Right hindlimb (tissue), 1 donor: ENCODE results near the gene PI4K2A.
"Not testable (repeated sequence)": the region's sequence is repeated elsewhere in the genome, so short reads cannot be mapped to it uniquely, and the experiment has no call there.

Source experiments
- DNase-seq: peaks from one replicate; pipeline ENCODE4 v3.0.0-alpha.2; 2018

Gene PI4K2A

DNA sequence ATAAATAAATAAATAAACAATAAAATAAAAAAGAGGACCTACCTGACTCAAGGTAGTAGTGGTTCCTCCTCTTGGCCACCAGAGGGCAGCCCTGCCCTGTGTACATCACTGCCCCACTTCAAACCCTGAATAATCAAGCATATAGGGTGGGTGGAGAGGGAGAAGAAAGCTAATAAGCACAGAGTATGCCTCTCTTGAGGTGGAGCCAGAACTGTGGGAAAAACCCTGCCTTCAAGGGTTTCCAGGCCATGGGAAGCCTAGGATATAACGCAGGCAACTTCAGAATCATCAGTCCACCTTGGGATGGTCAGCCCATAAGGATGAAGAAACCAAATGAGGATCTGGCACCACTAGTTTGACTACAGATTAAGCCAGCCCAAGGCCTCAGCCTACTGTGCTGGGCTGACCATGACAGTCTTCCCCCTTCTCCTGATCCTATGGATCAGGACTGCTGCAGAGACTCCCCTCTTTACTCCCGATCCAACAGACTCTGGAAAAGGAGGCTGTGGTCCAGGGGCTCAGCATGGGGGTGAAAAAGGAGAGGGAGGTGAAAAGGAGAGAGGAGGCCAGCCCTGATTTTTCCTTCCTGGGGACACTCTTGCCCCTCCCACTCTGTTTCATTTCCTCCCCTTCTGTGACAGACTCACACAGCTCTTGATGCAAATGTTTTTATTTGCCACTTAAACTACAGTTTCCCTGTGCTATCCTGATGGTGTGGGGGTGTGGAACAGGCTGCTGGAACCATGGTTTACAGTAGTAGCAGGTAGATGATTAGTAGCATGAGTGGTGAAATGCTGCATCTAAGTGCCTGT lies 36.5 kb downstream of the PI4K2A start:
- no peak for DNase-seq

DNA sequence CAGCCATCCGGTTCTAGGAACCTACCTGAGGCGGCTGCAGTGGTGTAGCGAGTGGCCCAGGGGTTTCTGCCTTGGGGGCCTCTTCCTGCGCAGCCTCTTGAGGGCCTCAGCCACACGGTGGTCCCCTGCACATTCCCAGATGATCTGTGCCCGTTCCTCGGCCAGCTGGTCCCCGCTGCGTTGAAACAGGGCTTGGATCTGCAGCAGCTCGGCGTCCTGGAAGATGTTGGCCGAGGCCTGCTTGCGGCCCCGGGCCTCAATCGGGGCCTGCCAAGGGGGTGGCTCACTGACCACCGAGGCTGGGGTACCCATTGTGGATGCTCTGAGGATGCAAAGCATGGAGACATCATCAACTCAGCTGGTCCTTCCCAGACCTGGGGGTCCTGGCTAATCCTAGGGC lies 39.1 kb downstream of the PI4K2A start:
- no peak for DNase-seq

DNA sequence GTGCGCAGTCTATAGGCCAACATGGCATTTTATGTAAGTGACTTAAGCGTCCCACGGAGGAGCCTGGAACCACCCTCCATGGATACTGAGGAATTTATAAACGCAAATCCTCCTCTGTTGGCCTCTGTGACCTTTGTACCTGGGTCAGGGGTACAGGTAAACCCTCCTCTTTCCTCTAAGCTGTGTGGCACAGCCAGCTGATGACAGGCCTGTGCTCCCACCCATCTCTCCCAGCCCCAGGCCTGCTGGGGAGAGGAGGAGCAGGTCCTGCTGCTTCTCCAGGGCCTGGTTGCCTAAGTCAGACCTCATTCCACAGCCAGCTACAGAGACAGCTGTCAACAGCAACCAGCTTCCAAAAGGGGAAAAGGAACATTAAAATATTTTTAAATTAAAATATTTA lies 41.6 kb downstream of the PI4K2A start:
- DNase-seq, result no peak

DNA sequence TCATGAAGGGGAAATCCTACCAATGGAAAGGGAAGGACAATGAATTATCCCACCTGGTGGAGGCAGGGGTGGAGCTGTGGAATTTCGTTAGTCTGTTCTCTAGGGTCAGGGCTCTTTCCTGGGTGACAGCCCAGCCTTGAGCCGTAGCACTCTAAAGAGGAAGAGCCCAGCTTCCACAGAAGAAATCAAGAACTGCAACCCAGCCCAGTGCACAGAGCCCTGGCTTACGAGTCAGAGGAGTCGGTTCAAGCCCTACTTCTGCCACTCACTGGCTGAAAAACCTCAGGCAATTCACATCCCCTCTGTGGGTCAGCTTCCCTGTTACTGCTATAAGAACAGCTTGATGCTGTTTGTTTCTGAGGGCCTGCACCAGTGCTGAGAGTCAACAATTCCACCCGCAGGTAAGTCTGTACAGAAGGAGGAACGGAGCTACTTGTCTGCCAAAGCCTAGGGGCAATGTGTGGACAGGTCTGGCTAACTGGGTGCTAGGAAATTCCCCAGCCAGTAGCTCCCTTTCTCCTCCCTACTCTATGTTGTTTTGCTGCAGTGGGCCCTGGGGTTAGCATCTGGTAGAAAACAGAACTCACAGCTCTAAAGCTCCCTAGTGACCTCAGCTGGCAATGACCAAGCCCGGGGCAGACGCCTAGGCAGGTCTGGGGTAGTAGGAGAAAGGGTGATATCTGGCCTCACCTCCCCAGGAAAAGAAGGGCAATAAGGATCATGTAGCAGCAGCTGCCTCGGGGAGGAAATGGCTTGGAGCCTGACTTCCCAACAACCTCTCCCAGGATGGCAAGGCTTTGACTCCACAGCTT lies 43.3 kb downstream of the PI4K2A start:
- DNase-seq, result no peak

DNA sequence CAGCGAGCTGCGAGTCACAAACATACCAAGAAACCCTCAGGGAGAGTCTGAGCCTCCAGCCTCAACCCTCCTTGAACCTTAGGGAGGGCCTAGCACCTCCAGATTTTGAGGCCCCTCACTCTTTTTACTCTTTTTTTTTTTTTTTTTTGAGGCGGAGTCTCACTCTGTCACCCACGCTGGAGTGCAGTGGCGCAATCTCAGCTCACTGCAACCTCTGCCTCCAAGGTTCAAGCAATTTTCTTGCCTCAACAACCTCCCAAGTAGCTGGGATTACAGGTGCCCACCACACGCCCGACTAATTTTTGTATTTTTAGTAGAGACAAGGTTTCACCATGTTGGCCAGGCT lies 43.9 kb downstream of the PI4K2A start:
- not testable (repeated sequence) for DNase-seq

DNA sequence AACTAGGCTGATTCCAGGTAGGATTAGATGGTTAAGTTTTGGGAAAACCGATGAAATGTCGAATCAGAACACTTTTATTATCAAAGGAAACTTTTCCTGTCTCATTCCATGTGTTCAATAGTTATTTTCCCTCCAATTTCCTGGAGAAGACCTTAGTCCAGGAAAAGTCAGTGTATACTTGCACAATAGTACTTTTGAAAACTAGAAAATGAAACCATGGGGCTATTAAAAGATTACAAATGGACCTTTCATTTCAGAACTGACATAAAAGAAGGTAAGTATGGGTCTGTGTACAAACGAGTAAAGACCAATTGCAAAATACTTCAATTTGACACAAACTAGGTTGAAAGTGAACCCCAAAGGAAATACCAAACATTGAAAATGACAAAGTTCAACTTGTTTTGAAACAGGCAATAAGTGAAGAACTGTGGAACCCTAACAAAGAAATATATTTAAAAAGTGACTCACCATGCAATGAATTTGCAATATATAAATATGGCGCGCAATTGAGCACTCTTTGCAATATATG lies 44.5 kb downstream of the PI4K2A start:
- DNase-seq, result no peak

DNA sequence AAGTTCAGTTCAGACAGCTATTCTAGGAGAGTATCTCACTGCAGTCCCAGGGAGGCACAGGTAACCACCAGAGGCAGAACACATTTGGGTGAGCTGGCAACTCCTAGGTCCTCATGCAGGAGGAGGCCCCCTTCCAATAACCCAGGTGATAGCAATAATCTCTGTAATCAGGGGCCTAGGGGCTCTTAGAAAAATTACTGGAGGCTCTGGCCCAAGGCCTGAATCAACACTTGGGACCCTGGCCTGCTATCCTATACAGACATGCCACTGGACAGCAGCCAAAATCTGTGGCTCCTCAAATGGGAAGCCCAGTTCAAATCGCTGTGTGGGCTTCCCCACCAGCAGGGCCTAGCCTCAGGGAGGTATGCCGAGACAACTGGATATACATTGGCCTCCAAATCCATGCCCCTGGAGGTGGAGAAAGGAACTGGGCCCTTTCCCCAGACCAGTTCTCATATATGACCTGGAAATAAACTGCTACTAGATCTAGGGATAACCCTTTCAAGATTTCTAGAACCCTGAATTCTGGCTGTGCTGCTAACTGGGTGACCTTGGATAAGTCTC lies 45.0 kb downstream of the PI4K2A start:
- no peak for DNase-seq

DNA sequence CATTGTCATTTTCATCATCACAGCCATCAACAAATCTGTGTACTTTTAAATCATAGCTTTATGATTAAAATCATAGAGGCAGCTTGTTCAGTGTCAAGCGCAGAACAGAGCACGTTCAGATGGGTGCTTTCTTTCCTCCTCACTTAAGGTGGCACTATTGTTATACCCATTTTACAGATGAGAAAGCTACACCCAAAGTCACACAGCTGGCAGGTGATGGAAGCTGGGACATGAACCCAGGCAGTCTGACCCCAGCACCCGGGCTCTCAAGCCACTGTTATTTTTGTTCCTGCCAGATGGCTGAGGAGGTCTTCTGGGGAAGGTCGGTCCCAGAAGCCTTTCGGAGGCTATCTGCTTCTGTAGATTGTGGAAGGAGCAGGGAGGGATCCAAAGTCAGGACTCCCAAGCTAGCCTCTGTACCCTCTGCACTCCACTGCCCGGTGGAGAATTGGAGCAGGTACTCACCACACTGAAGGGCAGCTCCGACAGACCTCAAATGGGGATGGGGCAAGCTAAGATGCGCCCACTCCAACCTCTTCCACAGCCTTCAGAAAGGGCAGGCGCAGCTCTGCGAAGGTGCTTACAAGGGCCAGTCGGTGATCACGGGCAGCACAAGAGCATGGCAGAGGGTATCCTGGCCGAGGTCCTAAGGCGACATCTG lies 46.0 kb downstream of the PI4K2A start:
- no peak for DNase-seq

DNA sequence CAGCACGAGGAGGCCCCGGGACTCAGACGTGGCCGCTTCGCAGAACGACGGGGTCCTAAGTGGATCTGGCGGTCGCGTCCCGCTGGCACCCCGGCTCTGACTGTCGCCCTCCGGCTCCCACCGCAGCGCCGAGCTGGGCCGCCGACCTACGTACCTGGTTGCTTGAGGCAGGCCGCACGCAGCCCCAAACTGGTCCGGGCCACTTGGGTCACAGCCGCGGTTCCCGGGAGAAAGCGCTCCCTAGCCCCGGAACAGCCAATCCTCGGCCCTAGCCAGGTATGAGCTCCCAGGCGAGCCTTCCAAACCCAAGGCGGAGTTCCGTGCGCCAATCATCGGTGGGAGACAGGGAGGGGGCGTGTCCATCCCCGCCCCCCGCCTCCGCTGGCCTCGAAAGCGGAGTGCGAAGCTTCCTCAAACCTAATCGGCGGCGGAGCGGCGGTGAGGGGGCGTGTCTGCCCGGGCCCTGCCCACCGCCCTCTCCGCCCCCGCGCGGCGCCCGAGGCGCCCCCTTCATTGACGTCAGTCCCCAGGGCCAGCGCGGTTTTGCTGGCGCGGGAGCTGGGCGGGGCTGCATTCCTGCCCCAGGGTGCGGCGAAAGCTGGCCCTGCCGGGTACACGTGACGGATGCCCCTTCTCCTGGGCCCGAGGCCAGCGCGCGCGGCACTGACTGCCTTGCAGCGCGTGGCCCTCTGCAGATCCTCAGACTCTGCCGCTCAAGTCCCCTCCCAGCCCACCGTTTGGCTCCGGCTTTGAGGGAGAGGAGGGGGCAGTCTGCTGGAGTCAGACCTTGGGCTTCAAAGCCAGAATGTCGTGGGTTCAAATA lies 46.7 kb downstream of the PI4K2A start, which contains the start of gene AVPI1:
TSS of gene AVPI1 (minus strand) at position 280 of the 823 bp plus-strand sequence. CDS start 7,336 bp downstream, outside the sequence.
- DNase-seq, result peak; percentile 97

DNA sequence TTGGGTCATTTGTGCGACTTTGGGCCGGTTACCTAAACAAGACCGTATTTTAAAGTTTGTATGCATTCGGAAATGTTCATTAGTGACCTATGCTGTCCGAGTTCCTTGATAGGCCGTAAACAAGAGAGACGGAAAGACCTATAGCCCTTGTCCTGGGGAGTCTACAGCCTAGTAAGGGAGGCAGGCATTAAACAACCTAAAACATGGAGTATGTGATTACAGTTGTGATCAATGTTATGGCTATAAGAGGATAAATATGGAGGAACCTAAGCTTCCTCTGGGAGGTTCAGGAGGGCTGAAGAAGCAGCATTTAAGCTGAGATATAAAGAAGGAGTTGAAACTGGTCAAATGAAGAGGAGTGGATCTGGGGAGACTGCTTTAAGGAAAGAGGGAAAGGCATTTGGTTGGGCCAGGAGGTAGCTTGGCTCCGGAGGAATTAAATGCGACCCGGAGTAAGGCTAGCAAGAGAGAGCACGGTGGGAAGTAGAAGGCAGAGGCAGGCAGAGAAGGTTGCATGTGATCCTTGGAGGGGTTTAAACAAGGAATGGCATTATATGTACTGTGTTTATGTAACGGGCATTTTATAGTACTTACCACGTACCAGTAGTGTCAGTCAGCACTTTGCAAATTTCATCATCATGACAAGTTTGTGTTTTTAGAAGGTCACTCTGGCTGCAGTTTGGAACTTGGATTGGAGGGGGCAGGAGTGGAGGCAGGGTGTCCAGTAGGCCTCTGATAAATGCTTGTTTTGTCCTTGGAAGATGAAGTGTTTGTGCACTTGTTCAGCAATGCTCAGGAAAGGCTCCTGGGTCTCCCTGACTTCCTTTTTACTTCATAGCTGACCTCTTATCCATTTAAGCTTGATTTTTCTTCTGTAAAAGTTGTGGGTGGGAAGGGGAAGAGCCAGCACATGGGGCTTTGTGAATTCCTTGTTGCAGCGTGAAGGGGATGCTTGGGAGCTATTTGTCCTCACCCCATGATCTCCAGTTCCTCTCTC lies 47.6 kb downstream of the PI4K2A start:
- no peak for DNase-seq

DNA sequence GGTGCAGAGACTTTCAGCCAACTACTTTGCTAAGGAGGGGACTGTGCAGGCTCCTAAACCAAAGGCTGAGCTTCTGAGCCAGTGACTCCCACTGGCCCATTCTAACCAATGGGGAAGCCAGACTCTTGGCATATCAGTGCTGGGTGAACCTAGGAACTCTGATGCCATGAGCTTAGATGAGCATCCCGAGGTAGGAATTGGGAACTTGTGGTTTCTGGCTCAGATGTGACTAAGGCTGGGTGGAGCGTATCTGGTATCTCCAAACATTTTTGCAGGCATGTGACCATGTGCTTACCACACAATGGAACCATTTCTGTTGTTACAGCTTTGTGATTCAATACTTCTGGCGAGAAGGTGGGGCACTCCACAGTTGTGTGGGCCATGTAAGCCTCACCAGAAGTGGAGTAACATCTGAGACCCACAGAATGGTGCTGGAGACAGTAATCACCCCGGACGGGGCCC lies 49.1 kb downstream of the PI4K2A start:
- DNase-seq, result no peak

DNA sequence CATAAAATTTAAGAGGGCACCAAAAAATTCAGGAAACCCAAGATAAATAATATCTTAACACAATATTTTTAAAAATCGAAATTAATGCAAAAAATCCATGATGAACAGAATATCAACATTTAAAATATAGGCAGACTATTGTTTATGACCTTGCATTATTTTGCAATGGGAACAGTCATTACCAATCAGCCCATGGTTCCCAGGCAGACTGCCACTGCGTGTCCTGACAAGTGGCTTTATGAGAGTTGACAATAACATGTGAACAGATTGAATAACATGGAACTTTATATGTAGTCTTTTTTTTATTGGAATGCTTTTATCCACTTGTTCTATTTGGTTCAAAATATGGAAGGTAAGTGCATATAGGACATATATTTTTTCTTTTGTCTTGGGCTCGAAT lies 49.7 kb downstream of the PI4K2A start:
- no peak for DNase-seq

DNA sequence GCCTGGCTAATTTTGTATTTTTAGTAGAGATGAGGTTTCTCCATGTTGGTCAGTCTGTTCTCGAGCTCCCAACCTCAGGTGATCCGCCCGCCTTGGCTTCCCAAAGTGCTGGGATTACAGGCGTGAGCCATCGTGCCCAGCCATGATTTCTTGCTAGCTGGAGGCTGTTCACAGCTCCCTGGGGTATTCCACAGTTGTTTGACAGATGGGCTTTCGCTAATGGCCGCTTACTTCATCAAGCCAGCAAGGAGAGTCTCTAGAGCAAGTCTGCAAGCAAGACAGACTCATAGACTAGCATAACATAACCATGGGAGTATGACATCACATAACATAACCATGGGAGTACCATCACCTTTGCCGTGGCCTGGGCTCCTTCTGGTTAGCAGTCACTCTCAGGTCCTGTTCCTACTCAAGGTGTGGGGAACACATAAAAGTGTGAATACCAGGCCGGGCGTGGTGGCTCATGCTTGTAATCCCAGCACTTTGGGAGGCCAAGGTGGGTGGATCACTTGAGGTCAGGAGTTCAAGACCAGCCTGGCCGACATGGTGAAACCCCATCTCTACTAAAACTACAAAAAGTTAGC lies 57.7 kb downstream of the PI4K2A start:
- DNase-seq, result not testable (repeated sequence)

DNA sequence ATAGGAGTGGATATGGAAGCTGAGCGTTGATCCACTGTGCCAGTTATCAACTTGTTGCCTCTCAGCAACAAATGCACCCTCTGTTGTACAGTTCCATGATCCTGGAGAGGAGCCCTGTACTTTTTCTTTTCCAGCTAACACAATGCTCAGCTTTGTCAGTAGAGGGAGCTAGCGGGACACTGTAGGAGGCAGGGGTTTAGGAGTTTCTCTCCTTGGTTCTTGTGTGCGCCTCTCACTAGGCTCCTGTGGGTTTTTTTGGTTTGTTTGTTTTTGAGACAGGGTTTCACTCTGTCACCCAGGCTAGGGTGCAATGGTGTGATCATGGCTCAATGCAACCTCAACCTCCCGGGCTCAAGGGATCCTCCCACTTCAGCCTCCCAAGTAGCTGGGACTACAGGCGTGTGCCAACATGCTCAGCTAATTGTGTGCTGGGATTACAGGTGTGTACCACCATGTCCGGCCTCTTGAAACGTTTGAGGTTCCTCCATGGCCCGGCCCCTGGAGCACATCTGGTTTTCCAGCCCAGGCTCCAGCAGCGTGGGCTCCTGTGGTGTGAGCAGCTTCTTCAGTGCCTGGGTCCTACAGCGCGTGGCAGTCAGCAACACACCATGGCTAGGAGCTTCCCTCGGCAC lies 61.1 kb downstream of the PI4K2A start:
- DNase-seq, result peak; percentile 67

DNA sequence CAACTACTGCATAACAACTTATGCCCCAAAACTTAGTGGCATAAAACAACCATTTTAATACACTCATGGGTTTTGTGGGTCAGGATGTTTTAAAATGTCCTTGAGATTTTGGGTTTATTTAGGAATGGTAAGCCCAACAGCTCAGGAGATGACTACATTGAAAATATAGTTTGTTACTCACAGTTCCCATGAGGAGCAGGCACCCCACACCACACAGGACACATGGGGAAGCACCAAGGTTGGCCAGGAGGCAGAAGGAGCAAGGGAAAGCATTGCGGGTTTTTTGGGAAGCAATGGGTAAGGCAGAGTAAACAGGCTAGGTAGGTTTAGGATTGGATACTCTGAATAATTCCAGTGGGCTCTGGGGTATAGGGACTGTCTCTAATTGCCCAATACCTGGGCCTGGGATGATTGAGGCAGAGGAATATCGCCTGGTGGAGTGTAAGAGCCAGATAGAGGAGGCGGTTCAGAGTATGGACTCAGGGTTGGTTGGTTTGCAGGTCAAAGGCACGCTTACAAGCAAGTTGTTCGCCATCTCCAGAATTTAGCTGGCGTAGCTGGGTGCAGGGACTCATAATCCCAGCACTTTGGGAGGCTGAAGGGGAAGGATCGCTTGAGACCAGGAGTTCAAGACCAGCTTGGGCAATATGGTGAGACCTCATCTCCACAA lies 63.1 kb downstream of the PI4K2A start:
- DNase-seq, result no peak

DNA sequence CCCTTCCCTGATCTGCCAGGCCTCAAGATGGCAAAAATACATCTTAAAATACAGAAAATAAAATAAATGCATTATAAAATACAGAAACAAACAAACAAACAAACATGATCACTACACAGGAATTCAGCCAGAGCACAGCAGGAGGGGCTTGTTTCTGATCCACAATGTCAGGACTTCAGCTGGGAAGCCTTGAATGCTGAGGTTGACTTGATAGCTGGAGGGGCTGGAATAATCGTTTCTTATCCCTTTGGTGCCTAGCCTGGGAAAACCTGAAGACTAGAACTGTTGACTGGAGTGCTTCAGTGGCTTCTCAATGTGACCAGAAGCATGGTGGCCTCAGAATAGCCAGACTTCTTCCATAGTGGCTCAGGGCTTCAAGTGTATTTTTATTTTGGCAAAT lies 63.9 kb downstream of the PI4K2A start:
- DNase-seq, result no peak

DNA sequence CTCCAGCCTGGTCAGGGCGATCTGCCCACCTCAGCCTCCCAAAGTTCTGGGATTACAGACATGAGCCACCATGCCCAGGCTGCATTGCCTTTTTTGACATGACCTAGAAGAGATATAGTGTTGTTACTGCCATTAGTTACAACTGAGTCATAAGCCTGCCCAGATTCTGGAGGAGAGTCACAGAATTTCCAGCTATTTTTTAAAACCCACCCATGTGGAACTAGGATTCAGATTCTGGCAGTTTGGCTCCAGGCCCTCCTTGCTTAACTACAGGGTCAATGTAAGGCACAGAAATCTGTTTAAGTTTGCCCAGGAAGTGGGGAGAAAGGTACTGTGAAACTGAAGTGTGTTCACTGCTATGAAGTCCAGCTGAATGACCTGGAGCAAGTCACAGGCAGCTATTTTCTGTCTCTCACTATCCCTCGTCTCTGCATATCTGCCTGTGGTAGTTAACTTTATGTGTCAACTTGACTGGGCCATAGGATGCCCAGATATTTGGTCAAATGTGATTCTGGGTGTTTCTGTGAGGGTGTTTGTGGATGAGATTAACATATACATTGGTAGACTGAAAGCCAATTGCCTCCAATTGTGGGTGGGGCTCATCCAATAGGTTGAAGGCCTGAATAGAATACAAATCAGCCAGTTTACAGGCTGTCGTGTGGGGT lies 64.7 kb downstream of the PI4K2A start:
- DNase-seq, result no peak

DNA sequence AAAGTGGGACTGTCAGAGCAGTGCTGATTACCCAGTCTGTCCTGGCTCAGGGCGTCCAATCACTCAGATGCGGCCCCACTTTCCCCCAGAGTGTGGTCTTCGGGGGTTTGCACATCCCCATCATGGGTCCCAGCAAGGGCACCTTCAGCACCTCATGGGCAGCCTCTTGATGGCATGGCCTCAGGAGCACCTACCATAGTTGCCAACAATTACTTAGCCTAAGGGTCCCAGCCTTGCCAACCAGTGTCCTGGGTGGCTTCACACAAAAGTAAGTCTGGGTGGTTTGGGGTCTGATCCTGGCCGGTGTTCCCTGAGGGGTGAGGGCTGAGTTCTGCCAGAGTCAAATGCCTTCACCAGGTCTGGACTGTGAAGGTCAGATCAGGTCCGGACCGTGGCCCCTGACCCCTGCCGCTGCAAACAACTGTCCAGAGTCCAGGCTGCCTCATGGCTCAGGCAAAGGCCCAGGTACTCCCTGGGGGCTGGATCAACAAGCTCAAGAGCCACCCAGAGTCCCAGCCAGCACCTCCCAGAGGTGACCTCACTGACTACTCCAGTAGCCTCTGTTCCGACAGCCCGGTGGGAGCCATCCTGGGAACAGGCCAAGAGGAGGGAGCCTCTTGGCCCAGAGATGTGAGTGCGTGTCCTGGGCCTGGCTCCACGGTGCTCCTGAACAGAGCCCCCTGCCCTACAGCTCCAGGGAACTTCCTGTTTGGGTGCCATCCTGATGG lies 66.8 kb downstream of the PI4K2A start:
- no peak for DNase-seq
